ENCODE results near the gene GABRR3.

DNA sequence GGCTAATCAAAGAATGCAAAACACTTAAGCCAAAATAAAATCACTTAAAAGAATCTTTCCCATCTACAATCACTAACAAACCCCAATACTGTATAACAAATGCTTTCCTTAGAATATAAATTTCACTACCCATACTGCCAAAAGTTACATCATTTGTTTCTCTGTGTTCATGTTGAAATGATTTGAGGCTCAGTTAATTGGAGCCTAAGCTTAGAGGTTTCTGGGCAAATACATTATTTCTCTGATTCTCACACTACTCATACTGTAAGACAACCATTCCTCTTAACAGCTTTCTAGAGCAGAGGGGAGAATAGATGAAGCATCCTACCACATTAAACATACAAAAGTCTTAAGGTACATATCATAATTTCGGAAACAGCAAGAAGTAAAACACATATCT is 65.0 kb downstream of the GABRR3 start:
- TF ChIP-seq, protein P1, sequence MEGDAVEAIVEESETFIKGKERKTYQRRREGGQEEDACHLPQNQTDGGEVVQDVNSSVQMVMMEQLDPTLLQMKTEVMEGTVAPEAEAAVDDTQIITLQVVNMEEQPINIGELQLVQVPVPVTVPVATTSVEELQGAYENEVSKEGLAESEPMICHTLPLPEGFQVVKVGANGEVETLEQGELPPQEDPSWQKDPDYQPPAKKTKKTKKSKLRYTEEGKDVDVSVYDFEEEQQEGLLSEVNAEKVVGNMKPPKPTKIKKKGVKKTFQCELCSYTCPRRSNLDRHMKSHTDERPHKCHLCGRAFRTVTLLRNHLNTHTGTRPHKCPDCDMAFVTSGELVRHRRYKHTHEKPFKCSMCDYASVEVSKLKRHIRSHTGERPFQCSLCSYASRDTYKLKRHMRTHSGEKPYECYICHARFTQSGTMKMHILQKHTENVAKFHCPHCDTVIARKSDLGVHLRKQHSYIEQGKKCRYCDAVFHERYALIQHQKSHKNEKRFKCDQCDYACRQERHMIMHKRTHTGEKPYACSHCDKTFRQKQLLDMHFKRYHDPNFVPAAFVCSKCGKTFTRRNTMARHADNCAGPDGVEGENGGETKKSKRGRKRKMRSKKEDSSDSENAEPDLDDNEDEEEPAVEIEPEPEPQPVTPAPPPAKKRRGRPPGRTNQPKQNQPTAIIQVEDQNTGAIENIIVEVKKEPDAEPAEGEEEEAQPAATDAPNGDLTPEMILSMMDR (conservative IDR thresholded peaks at IDR 0.05; ENCODE audit: low read depth, low read length), result no peak
- no peak for TF ChIP-seq EZH2 (IDR thresholded peaks at IDR 0.05; ENCODE audit: borderline replicate concordance, low read depth, low read length, poor library complexity, severe bottlenecking)
